GM12878 (cell line): ENCODE measurements around the gene GGCT. TPM values are rescaled to one million over a fixed set of nuclear protein-coding genes. Genes with fewer than 3 reads are reported as not detected.

Experiments
- ATAC-seq: fragments of 200-7000 bp; cut with Tn5 transposase; 3 replicates; pipeline ENCODE4 v1.9.1; 2020; ENCODE audit warnings: mild to moderate bottlenecking, moderate library complexity
- BruUV-seq: library from RNA; stranded (reverse); fragments of 400-500 nt; replicated peaks from 2 replicates; lab custom pipeline; 2021; lab: Mats Ljungman, UMichigan
- CTCF ChIA-PET: fragments of 300-600 bp; sonication (Branson Sonifier 250); formaldehyde crosslinking; extraction: SDS; loops from one replicate; lab custom pipeline; 2021; ENCODE audit warnings: inconsistent platforms; lab: Yijun Ruan, JAX
- POLR2A ChIA-PET: fragments of 350-600 bp; formaldehyde crosslinking; extraction: SDS; loops from one replicate; lab custom pipeline; 2021; ENCODE audit warnings: inconsistent platforms; lab: Charles Lee
- RAD21 ChIA-PET: fragments of 300-600 bp; sonication (Branson Sonifier 250); formaldehyde crosslinking; loops from one replicate; lab custom pipeline; 2023; ENCODE audit warnings: antibody characterized with exemption; ENCODE audit not compliant: unreplicated experiment; lab: Charles Lee
- SMC1A ChIA-PET: fragments of 300-600 bp; sonication (Branson Sonifier 250); formaldehyde crosslinking; loops from one replicate; lab custom pipeline; 2023; ENCODE audit not compliant: unreplicated experiment, uncharacterized antibody; lab: Charles Lee
- DNase-seq: peaks from one replicate; pipeline ENCODE4 v3.0.0-alpha.2; 2011; ENCODE audit warnings: low read depth, low spot score
- FAIRE-seq: peaks from 3 replicates; lab custom pipeline; 2011; peaks lifted over from hg19 to GRCh38; lab: Jason Lieb, UNC
- H2AFZ ChIP-seq: 2 replicates; pipeline ENCODE4 v1.6.0; 2011; ENCODE audit warnings: low read depth, low read length, control low read depth; ENCODE audit not compliant: control insufficient read depth
- H3K27ac ChIP-seq: 2 replicates; pipeline ENCODE4 v1.5.1; 2011; ENCODE audit warnings: control low read depth; ENCODE audit not compliant: control insufficient read depth, insufficient read depth
- H3K27me3 ChIP-seq, 2 experiments: replicated peaks in 1 of 2; 2 replicates each; pipeline versions ENCODE4 v1.6.0 to v1.6.1; 2011; ENCODE audit warnings: low read length in 1 of 2; ENCODE audit not compliant: control insufficient read depth in 2 of 2, insufficient read depth in 2 of 2
- H3K36me3 ChIP-seq, 2 experiments: 2 replicates each; pipeline ENCODE4 v1.5.1; 2011; ENCODE audit warnings: low read length in 1 of 2; ENCODE audit not compliant: control insufficient read depth in 2 of 2, insufficient read depth in 2 of 2
- H3K4me1 ChIP-seq: 2 replicates; pipeline ENCODE4 v1.6.1; 2011; ENCODE audit warnings: mild to moderate bottlenecking, low read length, moderate library complexity, mixed read lengths; ENCODE audit not compliant: control insufficient read depth, insufficient read depth
- H3K4me2 ChIP-seq: 2 replicates; pipeline ENCODE4 v1.6.0; 2011; ENCODE audit warnings: control low read depth; ENCODE audit not compliant: control insufficient read depth, insufficient read depth
- H3K4me3 ChIP-seq: fragments of 200-600 bp; sonication (generic); 2 replicates; pipeline ENCODE4 v1.5.1; 2016
- H3K79me2 ChIP-seq: 2 replicates; pipeline ENCODE4 v1.6.0; 2011; ENCODE audit warnings: low read length; ENCODE audit not compliant: control insufficient read depth, insufficient read depth
- H3K9ac ChIP-seq: 2 replicates; pipeline ENCODE4 v1.8.0; 2011; ENCODE audit warnings: low read length, control low read depth, mixed read lengths; ENCODE audit not compliant: control insufficient read depth, insufficient read depth
- H3K9me3 ChIP-seq: replicated peaks from 3 replicates; pipeline ENCODE4 v1.5.1; 2011; ENCODE audit warnings: mild to moderate bottlenecking, low read length; ENCODE audit not compliant: control insufficient read depth, insufficient read depth
- H4K20me1 ChIP-seq: 2 replicates; pipeline ENCODE4 v1.6.0; 2011; ENCODE audit not compliant: control insufficient read depth, insufficient read depth
- CUX1 ChIP-seq: IDR thresholded peaks from 2 replicates; pipeline ENCODE4 v1.6.1; 2012; ENCODE audit warnings: improper control_type of control experiment, low read depth, low read length; ENCODE audit not compliant: insufficient replicate concordance
- FOS ChIP-seq: IDR thresholded peaks from 3 replicates; pipeline ENCODE4 v1.6.1; 2011; ENCODE audit warnings: borderline replicate concordance; ENCODE audit not compliant: insufficient read length; ENCODE audit errors: extremely low read depth
- FOXK2 ChIP-seq: fragments of 450-650 bp; IDR thresholded peaks from 2 replicates; pipeline ENCODE4 v1.6.1; 2017; ENCODE audit warnings: mild to moderate bottlenecking, moderate library complexity
- PKNOX1 ChIP-seq: fragments of 450-650 bp; IDR thresholded peaks from 2 replicates; pipeline ENCODE4 v1.6.1; 2016; ENCODE audit warnings: mild to moderate bottlenecking
- PRDM15 ChIP-seq: fragments of 450-650 bp; formaldehyde crosslinking; IDR thresholded peaks from 2 replicates; pipeline ENCODE4 v1.4.0; 2020; ENCODE audit warnings: mild to moderate bottlenecking, moderate library complexity
- RAD21 ChIP-seq: IDR thresholded peaks from 2 replicates; pipeline ENCODE4 v1.6.1; 2011; ENCODE audit warnings: mild to moderate bottlenecking, low read depth, low read length, moderate library complexity; ENCODE audit not compliant: insufficient read depth
- RFX5 ChIP-seq: IDR thresholded peaks from 2 replicates; pipeline ENCODE4 v1.6.1; 2011; ENCODE audit warnings: low read depth, low read length, improper control_type of control experiment
- TAF1 ChIP-seq: IDR thresholded peaks from 2 replicates; pipeline ENCODE4 v1.6.1; 2011; ENCODE audit warnings: mild to moderate bottlenecking, low read depth, low read length, borderline replicate concordance
- TCF7 ChIP-seq: IDR thresholded peaks from 2 replicates; pipeline ENCODE4 v1.6.1; 2014; ENCODE audit warnings: antibody characterized with exemption, borderline replicate concordance
- ZNF207 ChIP-seq: fragments of 450-650 bp; IDR thresholded peaks from 2 replicates; pipeline ENCODE4 v1.6.1; 2014; ENCODE audit warnings: antibody characterized with exemption, mild to moderate bottlenecking, borderline replicate concordance
- WGBS: methylation state at CpG from one replicate; pipeline ENCODE4 v1.1.6; 2016; ENCODE audit warnings: low lambda C conversion rate; ENCODE audit not compliant: insufficient replicate concordance, insufficient coverage; ENCODE audit errors: missing lambda C conversion rate; 5-methylcytosine and 5-hydroxymethylcytosine counted together
- in situ Hi-C: fragments of 300-500 bp; cut with MboI; formaldehyde crosslinking; loops from 9 replicates; pipeline ENCODE4 v1.14.3; 2018; ENCODE audit warnings: mixed read lengths
- intact Hi-C: fragments of 100-400 bp; cut with micrococcal nuclease; formaldehyde crosslinking; loops from one replicate; pipeline ENCODE4 v1.14.2; 2022; ENCODE audit not compliant: unreplicated experiment
- polyA plus RNA-seq, 11 experiments: library from polyadenylated mRNA; depleted of rRNA in 4 of 11; unstranded in 6 of 11; stranded (reverse) in 5 of 11; fragments of >200 nt; fragmentation: Nextera tagmentation in 4 of 11; fragmentation: Illumina TruSeq in 1 of 11; extraction: Ambion mirVana in 4 of 11; extraction: Trizol in 1 of 11; gene quantifications; 1 replicate in 1 of 11; 2 replicates in 10 of 11; pipeline versions ENCODE4 v1.2.1 to v1.2.3, GENCODE V29; 2011 to 2016; ENCODE audit warnings: inconsistent platforms in 2 of 11, missing spikeins in 2 of 11, low read depth in 1 of 11
- total RNA-seq, 4 experiments: library from RNA; depleted of rRNA in 3 of 4; stranded (reverse); fragments of >200 nt in 3 of 4; fragmentation: Illumina TruSeq in 1 of 4; extraction: Trizol in 1 of 4; gene quantifications; 2 replicates each; pipeline versions ENCODE4 v1.2.1 to v1.2.3, GENCODE V29; 2013 to 2021

Gene GGCT
- total and polyA plus RNA-seq, 10 of the 15 experiments (the other 5 are each of a cell fraction or from before 2014, with no cell fraction given), result 57.0 to 215 (median 92.3) TPM

- TF ChIP-seq CUX1, result no peak
These were observed 41.3 kb upstream of the GGCT start (continued) for GRCh38 chr7:30545791-30546555.

GRCh38 chr7:30543813-30544525 is 39.3 kb upstream of the GGCT start:
- WGBS, result 67% methylated on average over 6 of the region's 6 CpGs
- BruUV-seq, result no TSS peak
- ChIA-PET RAD21 (no interaction called here), POLR2A (interaction anchor here (0.5 kb wide), 1 partner anchor 1936 kb away, joined by 4 read pairs; no protein-coding TSS in a partner anchor), CTCF (interaction anchor here (8.5 kb wide), 1 partner anchor 18 kb away, joined by 119 read pairs; no protein-coding TSS in a partner anchor), SMC1A (interaction anchor here (0.6 to 4.0 kb wide), 4 partner anchors 20 to 281 kb away, joined by 3 to 15 read pairs (median 4); no protein-coding TSS in a partner anchor)
- FAIRE-seq, result no peak
- Histone ChIP-seq H3K27ac (no peak overlapping the region), H3K9me3 (no peaks in the 10 kb centered on the region), H3K79me2 (no peaks in the 10 kb centered on the region), H3K36me3 (no peaks in the 10 kb centered on the region), H3K4me3 (no peak overlapping the region), H3K4me2 (no peak overlapping the region), H2AFZ (no peak overlapping the region), H3K4me1 (no peaks in the 10 kb centered on the region), H3K27me3 (no peaks in the 10 kb centered on the region), H4K20me1 (no peaks in the 10 kb centered on the region), H3K9ac (no peak overlapping the region)
- no peak for DNase-seq
- in situ Hi-C loops (no loop called here), intact Hi-C loops (no loop called here)
- no peak for ATAC-seq
- TF ChIP-seq ZNF207 (no peak), TAF1 (no peak), FOS (no peak), TCF7 (no peak), PRDM15 (no peak), RAD21 (no peak), PKNOX1 (no peak), FOXK2 (no peak), RFX5 (no peak)
